Panc1 (cell line): Measurements from ENCODE around the gene B9D2. TPM values are rescaled to one million over a fixed set of nuclear protein-coding genes. Genes with fewer than 3 reads are reported as not detected.

ENCODE experiments used
- ATAC-seq: fragments of 200-7000 bp; cut with Tn5 transposase; 2 replicates; pipeline ENCODE4 v1.9.1; 2020; ENCODE audit warnings: mild to moderate bottlenecking, moderate library complexity
- BruUV-seq: library from RNA; stranded (reverse); fragments of 400-500 nt; replicated peaks from 2 replicates; lab custom pipeline; 2021; lab: Mats Ljungman, UMichigan
- CTCF ChIA-PET: fragments of 300-600 bp; sonication (Branson Sonifier 250); formaldehyde crosslinking; loops from one replicate; lab custom pipeline; 2022; ENCODE audit warnings: antibody characterized with exemption; lab: Charles Lee
- POLR2A ChIA-PET: fragments of 300-600 bp; sonication (Branson Sonifier 250); formaldehyde crosslinking; loops from one replicate; lab custom pipeline; 2022; ENCODE audit warnings: antibody characterized with exemption; lab: Charles Lee
- DNase-seq: peaks from one replicate; pipeline ENCODE4 v3.0.0-alpha.2; 2010; ENCODE audit warnings: low read depth, low spot score
- H3K27ac ChIP-seq: 2 replicates; pipeline ENCODE4 v1.5.1; 2011; ENCODE audit warnings: mild to moderate bottlenecking, low read length, inconsistent platforms
- H3K27me3 ChIP-seq: fragments of 200-500 bp; sonication (Bioruptor generic); 2 replicates; pipeline ENCODE4 v1.6.0; 2014; ENCODE audit warnings: low read length, inconsistent platforms; ENCODE audit not compliant: control insufficient read depth, insufficient read depth
- H3K36me3 ChIP-seq: fragments of 200-500 bp; sonication (Bioruptor generic); 2 replicates; pipeline ENCODE4 v1.5.1; 2014; ENCODE audit warnings: inconsistent platforms, mild to moderate bottlenecking, low read length, moderate library complexity; ENCODE audit not compliant: control insufficient read depth, insufficient read depth
- H3K4me1 ChIP-seq: 2 replicates; pipeline ENCODE4 v1.5.1; 2011; ENCODE audit warnings: inconsistent platforms, mild to moderate bottlenecking, low read length, moderate library complexity; ENCODE audit not compliant: control insufficient read depth, insufficient read depth
- H3K4me3 ChIP-seq, 2 experiments: 2 replicates each; pipeline ENCODE4 v1.5.1; 2011 to 2012; ENCODE audit warnings: low read depth in 2 of 2, low read length in 2 of 2, mild to moderate bottlenecking in 2 of 2, inconsistent platforms in 1 of 2, moderate library complexity in 1 of 2
- H3K9me3 ChIP-seq: fragments of 200-500 bp; sonication (Bioruptor generic); 2 replicates; pipeline ENCODE4 v1.5.1; 2014; ENCODE audit warnings: low read depth, mild to moderate bottlenecking, inconsistent platforms, low read length, moderate library complexity; ENCODE audit not compliant: control insufficient read depth, insufficient read depth
- POLR2AphosphoS5 ChIP-seq: IDR thresholded peaks from 2 replicates; pipeline ENCODE4 v1.6.1; 2012; ENCODE audit warnings: mild to moderate bottlenecking, low read depth, low read length, moderate library complexity
- SIN3A ChIP-seq: IDR thresholded peaks from 2 replicates; pipeline ENCODE4 v1.6.1; 2012; ENCODE audit warnings: low read depth, mild to moderate bottlenecking, low read length, moderate library complexity, borderline replicate concordance; ENCODE audit not compliant: insufficient read depth
- TCF7L2 ChIP-seq: IDR thresholded peaks from 2 replicates; pipeline ENCODE4 v1.6.1; 2011; ENCODE audit warnings: mild to moderate bottlenecking, low read depth, low read length, inconsistent platforms
- in situ Hi-C: cut with HindIII; loops from 2 replicates; pipeline ENCODE4 v1.10.0; 2016; ENCODE audit warnings: low sequenced_read_pairs, low pct_unique_long_range_greater_than_20kb
- intact Hi-C: fragments of 100-400 bp; cut with micrococcal nuclease; formaldehyde crosslinking; loops from one replicate; pipeline ENCODE4 v1.10.0; 2022; ENCODE audit not compliant: unreplicated experiment
- total RNA-seq: library from RNA; stranded (reverse); gene quantifications from one replicate; pipeline ENCODE4 v1.2.1, GENCODE V29; 2021; ENCODE audit not compliant: unreplicated experiment
- TF ChIP-seq, protein P1 (sequence below), 2 experiments: IDR thresholded peaks; 2 replicates each; pipeline ENCODE4 v1.6.1; 2011 to 2012; ENCODE audit warnings: low read depth in 2 of 2, control low read depth in 1 of 2, low read length in 1 of 2, mild to moderate bottlenecking in 1 of 2, moderate library complexity in 1 of 2; ENCODE audit not compliant: insufficient read depth in 1 of 2
- TF ChIP-seq, protein P2 (sequence below): fragments of 450-650 bp; IDR thresholded peaks from 2 replicates; pipeline ENCODE4 v1.5.1; 2017; ENCODE audit warnings: mild to moderate bottlenecking

B9D2 gene
- total RNA-seq, 1 experiment from 2014 or later = 7.1 TPM

DNA sequence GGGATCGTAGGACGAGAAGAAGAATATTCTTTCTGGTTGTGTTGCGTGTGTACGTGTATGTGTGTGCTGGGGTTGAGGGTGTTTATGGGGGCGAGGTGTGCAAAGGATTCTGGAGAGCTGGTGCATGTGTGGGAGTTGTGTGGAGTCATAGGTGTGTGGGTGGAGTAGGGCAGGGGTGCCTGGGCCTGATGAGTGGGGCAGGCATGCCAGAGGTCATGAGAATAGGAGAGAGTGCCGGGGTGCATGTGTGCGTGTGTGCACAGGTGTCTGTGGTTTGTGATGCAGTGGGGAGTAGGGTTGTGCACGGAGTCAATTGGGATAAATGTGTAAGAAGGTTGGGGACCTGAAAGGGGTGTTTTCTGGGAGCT is 13.0 kb upstream of the B9D2 start:
- Histone ChIP-seq H3K36me3 (no peaks in the 10 kb centered on the region), H3K9me3 (no peaks in the 10 kb centered on the region), H3K27ac (no peak overlapping the region), H3K4me1 (peaks cover 4% of the 10 kb centered on the region; the same call in 1 of the 2 replicates), H3K27me3 (no peaks in the 10 kb centered on the region), H3K4me3 (peak overlapping the region in 1 of 2 experiments; percentile 47; a peak in 3 of 4 replicates)
- DNase-seq (no peak), ATAC-seq (0 out of 2 replicates have a peak, but pooled peaks have one; percentile 13)
- ChIA-PET POLR2A (no interaction called here), CTCF (no interaction called here)
- TF ChIP-seq, protein P1, sequence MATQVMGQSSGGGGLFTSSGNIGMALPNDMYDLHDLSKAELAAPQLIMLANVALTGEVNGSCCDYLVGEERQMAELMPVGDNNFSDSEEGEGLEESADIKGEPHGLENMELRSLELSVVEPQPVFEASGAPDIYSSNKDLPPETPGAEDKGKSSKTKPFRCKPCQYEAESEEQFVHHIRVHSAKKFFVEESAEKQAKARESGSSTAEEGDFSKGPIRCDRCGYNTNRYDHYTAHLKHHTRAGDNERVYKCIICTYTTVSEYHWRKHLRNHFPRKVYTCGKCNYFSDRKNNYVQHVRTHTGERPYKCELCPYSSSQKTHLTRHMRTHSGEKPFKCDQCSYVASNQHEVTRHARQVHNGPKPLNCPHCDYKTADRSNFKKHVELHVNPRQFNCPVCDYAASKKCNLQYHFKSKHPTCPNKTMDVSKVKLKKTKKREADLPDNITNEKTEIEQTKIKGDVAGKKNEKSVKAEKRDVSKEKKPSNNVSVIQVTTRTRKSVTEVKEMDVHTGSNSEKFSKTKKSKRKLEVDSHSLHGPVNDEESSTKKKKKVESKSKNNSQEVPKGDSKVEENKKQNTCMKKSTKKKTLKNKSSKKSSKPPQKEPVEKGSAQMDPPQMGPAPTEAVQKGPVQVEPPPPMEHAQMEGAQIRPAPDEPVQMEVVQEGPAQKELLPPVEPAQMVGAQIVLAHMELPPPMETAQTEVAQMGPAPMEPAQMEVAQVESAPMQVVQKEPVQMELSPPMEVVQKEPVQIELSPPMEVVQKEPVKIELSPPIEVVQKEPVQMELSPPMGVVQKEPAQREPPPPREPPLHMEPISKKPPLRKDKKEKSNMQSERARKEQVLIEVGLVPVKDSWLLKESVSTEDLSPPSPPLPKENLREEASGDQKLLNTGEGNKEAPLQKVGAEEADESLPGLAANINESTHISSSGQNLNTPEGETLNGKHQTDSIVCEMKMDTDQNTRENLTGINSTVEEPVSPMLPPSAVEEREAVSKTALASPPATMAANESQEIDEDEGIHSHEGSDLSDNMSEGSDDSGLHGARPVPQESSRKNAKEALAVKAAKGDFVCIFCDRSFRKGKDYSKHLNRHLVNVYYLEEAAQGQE (IDR thresholded peaks at IDR 0.05; ENCODE audit: insufficient read depth in 1 of 2, low read depth in 2 of 2, low read length in 1 of 2) = no peak
- TF ChIP-seq SIN3A (no peak), TCF7L2 (no peak), POLR2AphosphoS5 (no peak)
- TF ChIP-seq, protein P2, sequence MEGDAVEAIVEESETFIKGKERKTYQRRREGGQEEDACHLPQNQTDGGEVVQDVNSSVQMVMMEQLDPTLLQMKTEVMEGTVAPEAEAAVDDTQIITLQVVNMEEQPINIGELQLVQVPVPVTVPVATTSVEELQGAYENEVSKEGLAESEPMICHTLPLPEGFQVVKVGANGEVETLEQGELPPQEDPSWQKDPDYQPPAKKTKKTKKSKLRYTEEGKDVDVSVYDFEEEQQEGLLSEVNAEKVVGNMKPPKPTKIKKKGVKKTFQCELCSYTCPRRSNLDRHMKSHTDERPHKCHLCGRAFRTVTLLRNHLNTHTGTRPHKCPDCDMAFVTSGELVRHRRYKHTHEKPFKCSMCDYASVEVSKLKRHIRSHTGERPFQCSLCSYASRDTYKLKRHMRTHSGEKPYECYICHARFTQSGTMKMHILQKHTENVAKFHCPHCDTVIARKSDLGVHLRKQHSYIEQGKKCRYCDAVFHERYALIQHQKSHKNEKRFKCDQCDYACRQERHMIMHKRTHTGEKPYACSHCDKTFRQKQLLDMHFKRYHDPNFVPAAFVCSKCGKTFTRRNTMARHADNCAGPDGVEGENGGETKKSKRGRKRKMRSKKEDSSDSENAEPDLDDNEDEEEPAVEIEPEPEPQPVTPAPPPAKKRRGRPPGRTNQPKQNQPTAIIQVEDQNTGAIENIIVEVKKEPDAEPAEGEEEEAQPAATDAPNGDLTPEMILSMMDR = no peak
- BruUV-seq = no TSS peak
- in situ Hi-C loops = no loop called here
- intact Hi-C loops = no loop called here

DNA sequence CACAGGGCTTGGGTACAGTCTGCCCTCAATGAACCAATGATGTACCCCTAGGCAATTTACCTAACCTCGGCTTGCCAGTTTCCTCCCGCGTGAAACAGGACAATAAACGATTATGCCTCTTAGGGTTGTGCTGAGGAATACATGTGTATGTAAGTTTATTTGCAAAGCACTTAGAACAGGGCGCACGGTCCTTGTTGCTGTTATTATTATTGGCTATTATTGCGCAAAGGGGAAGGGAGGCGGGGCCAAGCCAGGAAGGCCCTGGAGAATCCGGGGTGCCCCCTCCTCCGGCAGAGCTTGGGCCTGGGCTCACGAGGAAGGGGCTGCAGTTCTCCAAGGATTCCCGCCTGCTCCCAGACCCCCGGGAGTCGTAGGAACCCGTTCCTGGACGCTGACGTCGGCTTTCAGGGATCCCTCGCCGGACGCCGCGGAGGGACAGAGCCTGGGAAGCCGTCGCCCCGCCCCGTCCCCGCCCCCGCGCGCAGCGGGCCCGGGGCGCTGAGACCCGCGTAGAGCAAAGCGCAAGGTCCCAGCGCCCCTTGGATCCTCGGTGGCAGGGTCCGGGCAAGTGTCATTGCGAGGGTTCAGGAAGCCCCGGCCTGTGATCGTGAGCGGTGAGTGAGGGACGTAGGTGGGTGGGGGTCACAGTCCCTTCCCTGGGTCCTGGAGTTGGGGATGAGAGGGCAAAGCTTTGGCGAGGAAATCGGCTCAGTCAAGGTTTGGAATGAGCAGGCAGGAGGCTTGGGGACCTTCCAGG is 12.5 kb upstream of the B9D2 start, which contains the start of gene TMEM91:
Gene TMEM91 (plus strand): TSS at position 293 of the 757 bp plus-strand sequence. CDS start 1,777 bp downstream, outside the sequence.
- Histone ChIP-seq H3K27me3 (no peaks in the 10 kb centered on the region), H3K4me3 (peak within 1 kb of the TSS; percentile 32 to 47), H3K36me3 (no peaks in the 10 kb centered on the region), H3K4me1 (peaks cover 4% of the 10 kb centered on the region; the same call in 1 of the 2 replicates), H3K9me3 (no peaks in the 10 kb centered on the region), H3K27ac (peak within 1 kb of the TSS; percentile 23; the same call in 1 of the 2 replicates)
- in situ Hi-C loops = no loop called here
- peak; percentile 55 for ATAC-seq
- DNase-seq = no peak
- intact Hi-C loops = no loop called here
- TF ChIP-seq TCF7L2 (no peak), POLR2AphosphoS5 (no peak; the same call in 1 of the 2 replicates), SIN3A (no peak)
- TF ChIP-seq, protein P2 = no peak
- TF ChIP-seq, protein P1 (IDR thresholded peaks at IDR 0.05; ENCODE audit: insufficient read depth in 1 of 2, low read depth in 2 of 2, low read length in 1 of 2) = no peak
- ChIA-PET CTCF (no interaction called here), POLR2A (no interaction called here)
- BruUV-seq = no TSS peak
